CD4-positive, alpha-beta T cell treated with Interferon gamma for 1 hour (primary cell): ENCODE data around the gene ZCCHC14.

Source experiments
- DNase-seq: peaks from one replicate; pipeline ENCODE4 v3.0.0-alpha.2; 2020

ZCCHC14 gene

GRCh38 chr16:87472935-87473334 lies 19.9 kb downstream of the ZCCHC14 start:
- no peak for DNase-seq

DNA sequence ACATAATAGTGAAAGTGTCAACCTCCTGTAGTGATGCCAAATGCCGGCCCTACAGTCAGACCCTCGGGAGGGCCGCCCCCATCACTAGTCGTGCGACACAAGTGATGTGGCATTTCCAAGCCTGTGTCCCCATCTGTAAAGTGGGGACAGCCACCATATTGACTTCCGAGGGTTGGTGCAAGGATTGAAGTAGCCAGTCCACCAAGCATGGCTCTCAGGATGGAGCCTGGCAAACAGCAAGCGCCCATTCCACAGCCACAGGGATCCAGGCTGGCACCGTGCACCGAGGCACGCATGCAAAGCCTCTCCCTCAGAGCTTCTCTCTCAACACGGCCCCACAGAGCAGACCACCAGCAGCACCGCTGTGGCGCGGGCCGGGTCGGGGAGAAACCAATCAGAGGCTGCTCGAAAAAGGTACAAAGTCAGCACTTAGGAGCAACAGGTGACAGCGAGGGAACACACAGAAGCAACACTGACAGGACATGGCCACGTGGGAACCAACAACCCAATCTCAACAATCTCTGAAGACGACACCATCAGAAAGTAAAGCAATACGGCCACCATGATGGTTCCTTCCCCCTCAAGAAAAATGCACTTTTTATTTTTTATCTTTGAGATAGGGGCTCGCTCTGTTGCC lies 20.6 kb downstream of the ZCCHC14 start:
- no peak for DNase-seq

GRCh38 chr16:87471278-87472141 lies 21.3 kb downstream of the ZCCHC14 start:
- DNase-seq = no peak

DNA sequence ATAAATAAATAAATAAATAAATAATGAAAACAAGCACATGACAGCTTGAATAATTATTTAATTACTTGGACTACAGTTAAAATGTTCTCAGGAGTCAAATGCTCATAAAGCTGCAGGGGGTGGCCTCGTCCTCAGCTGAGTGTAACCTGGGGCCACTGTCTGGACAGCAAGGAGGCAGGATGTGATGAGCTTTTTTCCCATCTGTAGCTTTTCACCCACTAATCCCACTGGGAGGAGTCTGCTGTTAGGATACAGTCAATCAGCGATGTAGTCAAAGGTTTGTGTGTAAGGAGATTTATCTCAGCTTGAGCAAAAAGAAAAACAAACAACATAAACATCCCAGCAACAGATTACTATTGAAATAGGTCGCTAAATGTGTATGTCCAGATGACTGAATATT lies 22.5 kb downstream of the ZCCHC14 start:
- DNase-seq = no peak

DNA sequence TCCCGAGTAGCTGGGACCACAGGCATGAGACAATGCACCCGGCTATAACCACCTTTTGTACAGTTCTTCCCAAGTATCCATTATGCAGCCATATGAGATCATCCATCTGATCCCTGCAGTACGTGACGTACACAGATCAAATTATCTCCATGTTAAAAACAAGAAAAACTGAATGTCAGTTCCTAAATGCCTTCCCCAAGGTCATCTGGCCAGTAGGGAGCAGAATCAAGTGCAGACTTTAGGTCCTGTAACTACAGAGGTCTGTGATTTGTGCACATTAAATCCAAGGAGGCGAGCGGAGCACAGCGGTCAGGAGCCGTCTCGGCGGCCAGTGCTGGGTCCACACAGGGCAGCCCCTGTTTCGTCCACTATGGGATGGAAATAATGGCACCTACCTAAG lies 23.7 kb downstream of the ZCCHC14 start:
- no peak for DNase-seq

DNA sequence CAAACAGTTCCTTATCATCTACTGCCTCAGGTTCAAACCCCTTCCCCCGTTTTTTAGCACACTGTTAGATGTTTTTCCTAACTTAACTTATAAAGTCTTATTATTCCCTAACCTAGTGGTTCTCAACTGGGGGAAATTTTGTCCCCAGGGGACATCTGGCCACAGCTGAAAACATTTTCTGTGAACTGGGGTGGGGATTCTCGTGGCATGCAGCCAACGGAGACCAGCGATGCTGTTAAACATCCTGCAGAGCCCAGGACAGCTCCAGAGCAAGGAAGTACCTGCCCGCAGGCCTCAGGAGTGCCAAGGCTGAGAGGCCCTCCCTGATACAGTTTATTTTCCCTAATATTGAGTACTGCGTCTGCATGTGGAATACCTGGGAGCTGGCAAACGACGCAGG lies 24.3 kb downstream of the ZCCHC14 start:
- DNase-seq = no peak

GRCh38 chr16:87466975-87467501 lies 25.8 kb downstream of the ZCCHC14 start:
- DNase-seq = no peak

GRCh38 chr16:87465879-87466278 lies 26.9 kb downstream of the ZCCHC14 start:
- no peak for DNase-seq

DNA sequence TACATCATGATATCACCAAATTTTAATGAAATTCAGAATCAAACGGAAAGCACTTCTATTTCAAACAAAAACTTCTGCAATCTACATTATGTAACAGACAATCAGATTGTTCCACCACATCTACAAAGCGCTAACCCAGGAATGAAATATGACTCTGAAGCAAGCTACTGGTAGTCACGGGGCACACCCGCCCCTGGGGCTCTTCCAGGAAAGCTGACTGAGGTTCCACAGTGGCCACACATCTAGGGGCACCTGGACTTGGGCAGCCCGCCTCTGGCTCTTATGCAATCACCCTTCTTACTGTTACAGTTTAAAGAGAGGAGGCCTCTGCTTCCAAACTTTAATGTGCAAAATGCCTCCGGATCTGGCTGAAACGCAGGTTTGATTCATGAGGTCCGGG lies 27.5 kb downstream of the ZCCHC14 start:
- peak; percentile 58 for DNase-seq

DNA sequence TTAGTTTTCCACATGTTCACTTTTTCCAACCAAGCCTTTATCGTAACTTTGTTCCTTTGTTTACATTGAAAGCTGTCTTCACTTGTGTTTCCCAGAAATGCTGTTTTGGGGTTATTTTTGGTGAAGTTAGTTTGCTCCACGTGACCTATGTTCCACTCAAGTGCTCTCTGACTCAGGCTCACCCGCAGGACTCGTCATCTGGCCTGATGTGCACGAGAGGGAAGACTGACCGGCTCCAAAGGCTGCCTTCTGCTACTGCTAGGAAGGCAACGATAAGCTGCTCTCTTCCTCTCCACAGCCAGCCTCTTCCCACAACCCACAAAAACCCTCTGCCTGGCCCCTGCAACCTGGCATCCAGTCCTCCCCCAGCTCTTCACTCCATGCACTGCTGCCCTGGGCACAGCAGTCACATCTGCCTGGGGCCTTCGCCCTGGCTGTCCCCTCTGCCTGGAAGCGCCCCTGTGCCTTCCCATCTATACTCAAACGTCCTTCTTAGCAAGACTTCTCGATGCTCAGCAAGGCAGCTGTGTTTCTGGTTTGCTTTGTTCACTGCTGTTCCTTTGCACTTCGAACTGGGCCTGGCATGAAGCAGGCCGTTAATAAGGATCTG lies 28.0 kb downstream of the ZCCHC14 start:
- DNase-seq = peak; percentile 59

DNA sequence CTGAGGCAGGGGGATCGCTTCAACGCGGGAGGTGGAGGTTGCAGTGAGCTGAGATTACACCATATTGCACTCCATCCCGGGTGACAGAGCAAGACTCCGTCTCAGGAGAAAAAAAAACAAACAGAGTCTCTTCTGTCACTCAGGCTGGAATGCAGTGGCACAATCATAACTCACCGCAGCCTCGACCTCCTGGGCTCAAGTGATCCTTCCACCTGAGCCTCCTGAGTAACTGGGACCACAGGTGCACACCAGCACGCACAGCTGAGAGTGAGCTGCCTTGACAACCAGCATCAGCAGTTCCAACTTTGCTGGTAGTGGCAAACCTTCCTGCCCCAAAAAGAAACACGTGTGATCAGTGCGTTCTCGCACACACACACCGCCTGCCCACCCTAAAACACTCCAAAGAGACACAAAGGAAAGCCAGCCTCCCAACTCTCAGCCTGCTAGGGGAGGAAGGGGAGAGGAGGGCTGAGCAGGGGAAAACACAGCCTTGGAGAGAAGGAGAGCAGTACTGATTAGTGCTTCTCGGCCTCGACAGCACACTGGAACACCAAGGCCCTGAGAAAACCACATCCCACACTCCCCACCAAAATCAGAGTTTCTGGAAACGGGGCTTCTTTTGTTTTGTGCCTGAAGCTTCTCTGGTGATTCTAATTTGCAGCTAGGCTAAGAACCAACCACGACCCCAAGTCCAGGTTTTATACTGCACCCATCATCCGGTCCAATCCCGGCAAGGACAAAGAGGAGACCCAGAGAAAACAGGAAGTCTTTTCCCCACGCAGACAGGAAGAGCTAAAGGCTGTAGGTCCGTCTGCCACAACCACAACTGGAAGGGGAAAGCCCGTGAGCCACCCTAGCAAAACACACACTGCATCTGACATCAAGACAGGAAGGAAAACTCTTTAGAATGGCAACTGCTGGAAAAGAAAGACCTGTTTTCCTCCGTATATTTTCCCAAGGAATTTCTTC lies 28.8 kb downstream of the ZCCHC14 start:
- DNase-seq = peak; percentile 56

DNA sequence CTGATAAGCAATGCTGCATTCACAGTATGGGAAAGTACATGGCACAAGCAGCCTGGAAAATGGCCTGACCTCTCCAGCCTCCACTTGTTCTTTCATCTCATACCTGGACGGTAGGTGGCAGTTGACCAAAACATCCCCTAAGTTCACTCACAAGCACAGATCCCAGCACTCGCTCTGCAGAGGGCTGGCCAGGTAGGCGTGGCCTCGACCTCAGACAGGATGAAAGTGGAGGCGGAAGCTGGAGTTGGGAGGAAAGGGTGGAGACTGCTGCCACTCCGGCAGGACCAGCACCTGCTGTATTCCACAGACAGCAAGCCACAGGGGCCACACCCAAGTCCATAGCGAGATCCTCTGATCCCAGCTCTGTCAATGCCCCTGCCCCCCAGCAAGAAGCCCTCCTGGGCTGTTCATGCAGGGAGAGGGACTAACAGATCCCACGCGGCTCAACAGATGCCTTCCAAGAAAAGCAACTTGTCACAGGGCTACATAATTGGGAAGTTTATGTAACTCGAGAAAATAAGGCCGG lies 31.3 kb downstream of the ZCCHC14 start:
- DNase-seq = no peak

DNA sequence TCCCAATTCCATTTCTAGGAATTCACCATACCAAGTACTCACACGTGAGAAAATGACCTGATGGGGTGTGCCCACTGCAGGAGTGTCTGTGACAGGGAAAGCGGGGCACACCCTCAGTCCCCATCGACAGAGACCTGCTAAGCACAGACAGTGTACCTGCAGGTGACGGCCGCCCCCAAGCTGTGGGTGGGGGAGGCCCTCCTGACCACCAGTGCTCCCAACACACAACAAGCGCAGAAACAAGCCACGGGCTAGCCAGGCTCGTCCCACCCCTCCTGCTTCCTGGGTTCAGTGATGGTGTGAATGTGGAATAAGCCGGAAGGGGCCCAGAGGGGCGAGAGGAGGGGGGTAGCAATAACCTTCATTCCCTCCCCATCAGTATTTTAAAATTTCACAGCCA lies 31.9 kb downstream of the ZCCHC14 start:
- no peak for DNase-seq

- DNase-seq = no peak
Measured at GRCh38 chr16:87459833-87460232, 33.0 kb downstream of the ZCCHC14 start.

DNA sequence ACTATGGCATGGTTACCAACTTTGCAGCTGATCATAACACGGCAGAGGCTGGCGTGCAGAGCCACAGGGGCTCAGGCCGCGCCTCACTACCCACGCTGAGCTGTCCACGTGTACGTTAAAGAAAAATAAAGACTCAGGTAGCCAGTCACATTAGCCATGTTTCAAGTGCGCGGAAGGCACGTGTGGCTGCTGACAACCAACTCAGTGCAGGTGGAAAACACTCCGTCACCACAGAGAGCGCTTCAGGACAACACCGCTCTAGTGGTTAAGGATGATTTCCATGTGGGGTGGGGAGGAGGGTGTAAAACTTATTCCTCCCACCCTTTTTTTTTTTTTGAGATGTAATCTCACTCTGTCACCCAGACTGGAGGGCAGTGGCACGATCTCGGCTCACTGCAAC lies 33.8 kb downstream of the ZCCHC14 start:
- DNase-seq = no peak

DNA sequence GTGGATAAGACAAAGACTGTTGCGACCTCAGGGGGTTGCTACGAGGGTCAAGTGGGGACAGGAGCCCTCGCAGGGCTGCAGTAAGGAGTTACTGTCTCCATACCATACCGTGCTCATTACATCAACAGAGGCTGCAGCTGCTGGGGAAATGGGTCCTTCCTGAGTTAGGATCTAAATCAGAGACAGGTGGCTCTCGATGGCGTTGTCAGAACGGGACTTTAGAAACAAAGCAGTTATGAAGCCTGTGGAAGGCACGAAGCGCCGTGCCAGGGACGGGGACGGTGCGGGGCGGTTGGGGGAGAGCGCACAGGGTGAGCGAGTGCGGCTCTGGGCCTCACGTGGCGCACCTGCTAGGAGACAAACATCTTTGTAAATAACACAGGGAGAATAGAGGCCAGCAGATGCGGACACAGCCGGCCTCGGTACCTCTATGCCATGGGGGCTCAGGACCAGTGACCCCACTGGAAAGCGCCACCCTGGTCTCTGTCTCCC lies 34.4 kb downstream of the ZCCHC14 start:
- no peak for DNase-seq

DNA sequence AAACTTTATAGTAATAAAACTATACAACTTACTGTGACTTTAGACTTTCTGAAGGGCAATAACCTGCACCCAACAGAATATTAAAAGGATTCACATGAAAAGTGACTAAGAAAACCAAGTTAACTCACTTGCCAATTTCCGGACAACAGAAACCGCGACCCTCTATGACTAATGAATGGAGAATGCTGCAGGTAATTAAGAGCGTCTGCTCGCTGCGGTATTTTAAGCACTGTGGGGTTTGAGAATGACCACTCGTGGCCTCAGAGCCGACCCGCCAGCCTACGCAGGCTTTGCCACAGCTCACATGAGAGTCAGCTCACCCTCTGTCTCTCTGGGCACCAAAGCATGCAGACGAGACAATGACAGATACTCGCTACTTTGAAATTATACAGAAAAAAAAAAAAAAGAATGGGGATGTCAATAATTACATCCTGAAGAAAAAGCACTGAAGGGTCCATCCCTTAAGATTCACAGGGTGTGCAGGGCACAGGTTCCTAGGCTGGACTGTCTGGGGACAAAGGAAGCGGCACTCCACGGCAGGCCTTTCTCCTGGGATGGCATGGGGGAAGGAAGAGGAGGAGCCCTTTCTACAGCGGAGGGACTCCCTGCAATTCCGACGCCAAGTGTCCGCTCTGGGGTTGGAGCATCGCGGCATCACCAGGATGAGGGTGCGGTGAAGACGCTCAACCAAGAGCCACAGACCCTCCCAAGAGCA lies 35.0 kb downstream of the ZCCHC14 start:
- DNase-seq = no peak

DNA sequence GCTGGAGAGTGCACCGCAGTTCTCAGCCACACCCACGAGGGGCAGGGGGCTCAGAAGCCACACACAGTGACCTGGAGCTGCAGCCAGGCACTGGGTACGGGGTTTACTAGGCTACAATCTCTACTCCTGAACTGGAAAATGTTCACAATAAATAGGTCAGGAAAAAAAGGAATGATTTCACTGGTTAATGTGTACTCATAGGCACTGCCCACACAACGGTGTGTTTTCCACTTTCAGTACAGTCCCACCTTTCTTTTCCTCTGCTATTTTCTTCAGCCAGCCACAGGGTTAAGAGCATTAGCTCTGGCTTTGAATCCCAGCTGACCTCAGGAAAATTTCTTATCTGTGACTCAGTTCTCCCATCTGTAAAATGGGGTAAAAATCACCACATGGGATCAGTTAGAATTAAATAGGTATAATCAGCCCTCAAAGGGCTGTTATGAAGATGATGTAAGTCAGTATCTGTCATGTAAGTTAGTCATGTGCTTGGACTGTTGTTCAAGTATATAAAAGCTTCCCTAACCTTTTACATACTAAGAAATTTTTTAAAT lies 35.7 kb downstream of the ZCCHC14 start:
- DNase-seq = no peak

- DNase-seq = no peak
Measured at GRCh38 chr16:87454391-87454790, 38.4 kb downstream of the ZCCHC14 start.

GRCh38 chr16:87453326-87453725 lies 39.5 kb downstream of the ZCCHC14 start:
- no peak for DNase-seq

DNA sequence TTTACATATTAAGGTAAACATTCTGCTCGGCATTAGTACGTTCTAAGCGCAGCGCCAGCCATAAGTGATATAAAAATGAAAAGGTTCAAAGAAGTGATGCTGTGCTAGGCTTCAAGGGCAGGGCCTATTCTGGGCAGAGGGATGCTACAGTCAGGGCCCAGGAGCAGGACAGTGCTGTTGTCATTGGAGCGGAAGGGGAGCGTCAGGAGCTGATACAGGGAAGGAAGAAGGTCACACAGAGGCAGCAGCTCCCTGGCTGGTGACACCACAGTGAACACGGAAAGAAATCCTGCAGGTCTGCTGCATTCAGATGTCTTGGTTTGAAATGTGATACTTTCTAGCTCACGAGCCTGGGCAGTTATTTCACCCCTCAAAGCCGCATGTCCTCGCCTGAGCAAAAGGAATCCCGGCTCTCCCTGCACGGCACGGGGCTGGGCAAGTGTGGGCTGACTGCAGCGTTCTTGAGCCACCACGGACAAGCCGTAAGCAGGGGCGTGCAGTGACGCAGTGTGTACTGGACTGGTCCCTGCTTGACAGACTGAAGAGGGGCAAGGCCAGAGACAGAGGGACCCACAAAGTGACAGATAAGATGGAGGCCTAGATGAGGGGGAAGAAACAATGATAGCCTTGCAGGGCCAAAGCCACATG lies 41.1 kb downstream of the ZCCHC14 start:
- DNase-seq = no peak
